Adrenal gland (tissue), 12 donors: ENCODE results near the gene LPO. TPM values are rescaled to one million over a fixed set of nuclear protein-coding genes. Genes with fewer than 3 reads are reported as not detected.

ENCODE experiments used
- DNase-seq, 7 donors: peaks; one replicate each; pipeline ENCODE4 v3.0.0-alpha.2; 2019 to 2020
- H3K27ac ChIP-seq, 5 donors: fragments of 200-600 bp; sonication (generic) in 4 of 5; 1 replicate in 3 of 5; 2 replicates in 2 of 5; pipeline versions ENCODE4 v1.5.1 to v1.8.0; 2016 to 2020; ENCODE audit warnings: mild to moderate bottlenecking in 1 of 5
- H3K27me3 ChIP-seq: fragments of 200-600 bp; 2 replicates; pipeline ENCODE4 v1.8.0; 2021
- H3K36me3 ChIP-seq, 2 donors: fragments of 200-600 bp; replicated peaks in 1 of 2; 1 replicate in 1 of 2; 2 replicates in 1 of 2; pipeline versions ENCODE4 v1.5.1 to v1.8.0; 2018 to 2022
- H3K4me1 ChIP-seq, 2 donors: fragments of 200-600 bp; replicated peaks in 1 of 2; 1 replicate in 1 of 2; 2 replicates in 1 of 2; pipeline versions ENCODE4 v1.5.1 to v1.8.0; 2018 to 2021
- H3K4me3 ChIP-seq, 4 donors: fragments of 200-600 bp; sonication (generic) in 3 of 4; one replicate each; pipeline ENCODE4 v1.5.1; 2016 to 2018
- H3K9me3 ChIP-seq, 3 donors: fragments of 200-600 bp; sonication (generic) in 1 of 3; replicated peaks in 1 of 3; 1 replicate in 2 of 3; 2 replicates in 1 of 3; pipeline versions ENCODE4 v1.5.1 to v1.8.0; 2016 to 2021
- CTCF ChIP-seq, 6 experiments: fragments of 450-650 bp in 4 of 6; fragments of 200-600 bp in 2 of 6; sonication (generic) in 1 of 6; IDR thresholded peaks; 1 replicate in 5 of 6; 2 replicates in 1 of 6; pipeline versions ENCODE4 v1.5.1 to v1.8.0; 2016 to 2021; ENCODE audit warnings: antibody characterized with exemption in 6 of 6, mild to moderate bottlenecking in 2 of 6, moderate library complexity in 1 of 6
- POLR2A ChIP-seq, 2 donors: fragments of 450-650 bp; IDR thresholded peaks; one replicate each; pipeline ENCODE4 v1.6.1; 2017; ENCODE audit warnings: antibody characterized with exemption in 2 of 2, mild to moderate bottlenecking in 2 of 2, moderate library complexity in 1 of 2
- WGBS, 4 donors: extraction: QIAGEN DNeasy Blood & Tissue Kit in 2 of 4; methylation state at CpG; one replicate each; pipeline versions ENCODE4 v1.1.5 to v1.1.7; 2013 to 2017; 5-methylcytosine and 5-hydroxymethylcytosine counted together
- intact Hi-C, 2 donors: fragments of 100-400 bp; cut with DNase I; formaldehyde crosslinking; loops; one replicate each; pipeline versions ENCODE4 v1.14.1 to v1.15.0; 2022 to 2023
- polyA plus RNA-seq, 3 donors: library from polyadenylated mRNA; stranded (reverse); fragments of 200-250 nt in 2 of 3; fragments of 350-450 nt in 1 of 3; fragmentation: Illumina TruSeq in 1 of 3; extraction: RNeasy Lipid Tissue Mini Kit (QIAGEN cat#74804) in 1 of 3; gene quantifications; one replicate each; pipeline ENCODE4 v1.2.3, GENCODE V29; 2013 to 2014
- total RNA-seq, 9 donors: library from RNA; depleted of rRNA in 4 of 9; stranded (reverse); fragments of >200 nt in 4 of 9; fragments of 120-200 nt in 1 of 9; fragmentation: NEBNext Ultra II Directional in 1 of 9; extraction: Animal tissue kit (Norgen Biotek cat#: 25700) in 1 of 9; gene quantifications; one replicate each; pipeline versions ENCODE4 v1.1.0 to v1.2.4, GENCODE V29; 2013 to 2023
- donor health status: healthy with polysubstance abuse.
- donor health status: Bipolar disorder and iron deficiency.
- donor health status: DM: yes; HTN: yes; CAD: no.
- donor health status: DM: no; HTN: no; CAD: no.
- donor health status: DM: no; HTN: no; CAD: no.
- donor health status: DM: yes; HTN: yes; CAD: no.

The LPO gene
- total and polyA plus RNA-seq, 12 donors = 0.06 to 0.16 TPM; not detected in 10

- Histone ChIP-seq H3K4me3 (no peak overlapping the region), H3K36me3 (no peaks in the 10 kb centered on the region), H3K9me3 (no peaks in the 10 kb centered on the region), H3K27me3 (no peaks in the 10 kb centered on the region), H3K27ac (no peak overlapping the region), H3K4me1 (no peaks in the 10 kb centered on the region)
- intact Hi-C loops = no loop called here
- peak in 5 of 7 donors; percentile 45 to 69 (median 61) for DNase-seq
- 36 to 47% (median 45%) methylated on average over 9 to 10 of the region's 10 CpGs for WGBS, 4 donors
- TF ChIP-seq POLR2A (IDR thresholded peaks at IDR 0.05) (no peak), CTCF (IDR thresholded peaks at IDR 0.05) (peak; percentile 61 to 74 (median 64))
These were observed 65.8 kb downstream of the LPO start for GRCh38 chr17:58303971-58304749.

GRCh38 chr17:58304750-58305486, 66.5 kb downstream of the LPO start:
- H3K27me3 ChIP-seq = no peaks in the 10 kb centered on the region
- no peaks in the 10 kb centered on the region for H3K9me3 ChIP-seq
- intact Hi-C loops = loop anchor here in 1 of 2 donors (5.0 kb wide), 1 partner anchor 47 kb away; the partner anchor contains the start of gene SUPT4H1
- H3K4me1 ChIP-seq = no peaks in the 10 kb centered on the region
- H3K27ac ChIP-seq = no peak overlapping the region
- 84 to 90% (median 86%) methylated on average over 5 to 14 of the region's 14 CpGs for WGBS, 4 donors
- H3K4me3 ChIP-seq = no peak overlapping the region
- no peaks in the 10 kb centered on the region for H3K36me3 ChIP-seq
- no peak for TF ChIP-seq CTCF (IDR thresholded peaks at IDR 0.05)
- TF ChIP-seq POLR2A (IDR thresholded peaks at IDR 0.05) = no peak
- DNase-seq = peak in 2 of 7 donors; percentile 11 to 44

- no peak for TF ChIP-seq CTCF (IDR thresholded peaks at IDR 0.05)
- TF ChIP-seq POLR2A (IDR thresholded peaks at IDR 0.05) = no peak
- 70 to 87% (median 83%) methylated on average over 4 to 8 of the region's 8 CpGs for WGBS, 4 donors
- H3K27me3 ChIP-seq = no peaks in the 10 kb centered on the region
- H3K36me3 ChIP-seq = no peaks in the 10 kb centered on the region
- intact Hi-C loops = loop anchor here in 1 of 2 donors (5.0 kb wide), 1 partner anchor 47 kb away; the partner anchor contains the start of gene SUPT4H1
- H3K4me1 ChIP-seq = no peaks in the 10 kb centered on the region
- DNase-seq = peak in 2 of 7 donors; percentile 9 to 36
- H3K27ac ChIP-seq = no peak overlapping the region
- no peaks in the 10 kb centered on the region for H3K9me3 ChIP-seq
- H3K4me3 ChIP-seq = no peak overlapping the region
These were observed 67.2 kb downstream of the LPO start for GRCh38 chr17:58305626-58306025.
